ENCODE data around the gene MPP1.

Gene MPP1

GRCh38 chrX:154829134-154829533 lies 23.8 kb upstream of the MPP1 start:
- ChIA-PET POLR2A (no interaction called here), CTCF (interaction anchor here (0.9 to 1.2 kb wide), 2 partner anchors 11 to 13 kb away, joined by 3 read pairs; no protein-coding TSS in a partner anchor)
- Histone ChIP-seq H3K36me3 (ENCODE audit: control insufficient read depth in 2 of 2, insufficient read depth in 1 of 2, low read length in 2 of 2) (no peaks in the 10 kb centered on the region), H3K4me3 (ENCODE audit: low read depth, low read length) (no peak overlapping the region), H3K9me3 (ENCODE audit: control insufficient read depth, insufficient read depth, low read depth, low read length) (no peaks in the 10 kb centered on the region), H3K4me1 (ENCODE audit: control insufficient read depth, insufficient read depth, low read length) (no peaks in the 10 kb centered on the region), H3K27ac (ENCODE audit: extremely low read depth, low read depth, low read length) (no peak overlapping the region)
- TF ChIP-seq, protein P1, sequence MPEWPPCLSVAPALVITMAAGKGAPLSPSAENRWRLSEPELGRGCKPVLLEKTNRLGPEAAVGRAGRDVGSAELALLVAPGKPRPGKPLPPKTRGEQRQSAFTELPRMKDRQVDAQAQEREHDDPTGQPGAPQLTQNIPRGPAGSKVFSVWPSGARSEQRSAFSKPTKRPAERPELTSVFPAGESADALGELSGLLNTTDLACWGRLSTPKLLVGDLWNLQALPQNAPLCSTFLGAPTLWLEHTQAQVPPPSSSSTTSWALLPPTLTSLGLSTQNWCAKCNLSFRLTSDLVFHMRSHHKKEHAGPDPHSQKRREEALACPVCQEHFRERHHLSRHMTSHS (tag by site-specific recombination; IDR thresholded peaks at IDR 0.05) = no peak
- TF ChIP-seq ZNF639 (tag by site-specific recombination; IDR thresholded peaks at IDR 0.05) (no peak), ZNF560 (tag by site-specific recombination; IDR thresholded peaks at IDR 0.05; ENCODE audit: borderline replicate concordance) (no peak), ZNF580 (tag by site-specific recombination; IDR thresholded peaks at IDR 0.05) (no peak), ZNF510 (tag by site-specific recombination; IDR thresholded peaks at IDR 0.05; ENCODE audit: insufficient replicate concordance) (no peak), ZNF133 (tag by site-specific recombination; IDR thresholded peaks at IDR 0.05) (no peak), MZF1 (tag by site-specific recombination; IDR thresholded peaks at IDR 0.05; ENCODE audit: borderline replicate concordance) (no peak), ZXDB (tag by site-specific recombination; IDR thresholded peaks at IDR 0.05) (no peak), ZNF843 (tag by site-specific recombination; IDR thresholded peaks at IDR 0.05) (no peak), ZNF391 (tag by site-specific recombination; IDR thresholded peaks at IDR 0.05; ENCODE audit: borderline replicate concordance, low read depth) (no peak), ZNF529 (tag by site-specific recombination; IDR thresholded peaks at IDR 0.05; ENCODE audit: insufficient replicate concordance) (no peak), GLIS2 (tag by site-specific recombination; IDR thresholded peaks at IDR 0.05) (no peak), ZBTB8A (tag by site-specific recombination; IDR thresholded peaks at IDR 0.05) (no peak), WT1 (tag by site-specific recombination; IDR thresholded peaks at IDR 0.05) (no peak), ZNF473 (tag by site-specific recombination; IDR thresholded peaks at IDR 0.05) (no peak), ZNF132 (tag by site-specific recombination; IDR thresholded peaks at IDR 0.05; ENCODE audit: borderline replicate concordance) (no peak)
- TF ChIP-seq, protein P2, sequence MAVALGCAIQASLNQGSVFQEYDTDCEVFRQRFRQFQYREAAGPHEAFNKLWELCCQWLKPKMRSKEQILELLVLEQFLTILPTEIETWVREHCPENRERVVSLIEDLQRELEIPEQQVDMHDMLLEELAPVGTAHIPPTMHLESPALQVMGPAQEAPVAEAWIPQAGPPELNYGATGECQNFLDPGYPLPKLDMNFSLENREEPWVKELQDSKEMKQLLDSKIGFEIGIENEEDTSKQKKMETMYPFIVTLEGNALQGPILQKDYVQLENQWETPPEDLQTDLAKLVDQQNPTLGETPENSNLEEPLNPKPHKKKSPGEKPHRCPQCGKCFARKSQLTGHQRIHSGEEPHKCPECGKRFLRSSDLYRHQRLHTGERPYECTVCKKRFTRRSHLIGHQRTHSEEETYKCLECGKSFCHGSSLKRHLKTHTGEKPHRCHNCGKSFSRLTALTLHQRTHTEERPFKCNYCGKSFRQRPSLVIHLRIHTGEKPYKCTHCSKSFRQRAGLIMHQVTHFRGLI (tag by site-specific recombination; IDR thresholded peaks at IDR 0.05) = no peak
- TF ChIP-seq, protein P3, sequence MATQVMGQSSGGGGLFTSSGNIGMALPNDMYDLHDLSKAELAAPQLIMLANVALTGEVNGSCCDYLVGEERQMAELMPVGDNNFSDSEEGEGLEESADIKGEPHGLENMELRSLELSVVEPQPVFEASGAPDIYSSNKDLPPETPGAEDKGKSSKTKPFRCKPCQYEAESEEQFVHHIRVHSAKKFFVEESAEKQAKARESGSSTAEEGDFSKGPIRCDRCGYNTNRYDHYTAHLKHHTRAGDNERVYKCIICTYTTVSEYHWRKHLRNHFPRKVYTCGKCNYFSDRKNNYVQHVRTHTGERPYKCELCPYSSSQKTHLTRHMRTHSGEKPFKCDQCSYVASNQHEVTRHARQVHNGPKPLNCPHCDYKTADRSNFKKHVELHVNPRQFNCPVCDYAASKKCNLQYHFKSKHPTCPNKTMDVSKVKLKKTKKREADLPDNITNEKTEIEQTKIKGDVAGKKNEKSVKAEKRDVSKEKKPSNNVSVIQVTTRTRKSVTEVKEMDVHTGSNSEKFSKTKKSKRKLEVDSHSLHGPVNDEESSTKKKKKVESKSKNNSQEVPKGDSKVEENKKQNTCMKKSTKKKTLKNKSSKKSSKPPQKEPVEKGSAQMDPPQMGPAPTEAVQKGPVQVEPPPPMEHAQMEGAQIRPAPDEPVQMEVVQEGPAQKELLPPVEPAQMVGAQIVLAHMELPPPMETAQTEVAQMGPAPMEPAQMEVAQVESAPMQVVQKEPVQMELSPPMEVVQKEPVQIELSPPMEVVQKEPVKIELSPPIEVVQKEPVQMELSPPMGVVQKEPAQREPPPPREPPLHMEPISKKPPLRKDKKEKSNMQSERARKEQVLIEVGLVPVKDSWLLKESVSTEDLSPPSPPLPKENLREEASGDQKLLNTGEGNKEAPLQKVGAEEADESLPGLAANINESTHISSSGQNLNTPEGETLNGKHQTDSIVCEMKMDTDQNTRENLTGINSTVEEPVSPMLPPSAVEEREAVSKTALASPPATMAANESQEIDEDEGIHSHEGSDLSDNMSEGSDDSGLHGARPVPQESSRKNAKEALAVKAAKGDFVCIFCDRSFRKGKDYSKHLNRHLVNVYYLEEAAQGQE (tag by site-specific recombination; IDR thresholded peaks at IDR 0.05) = no peak

DNA sequence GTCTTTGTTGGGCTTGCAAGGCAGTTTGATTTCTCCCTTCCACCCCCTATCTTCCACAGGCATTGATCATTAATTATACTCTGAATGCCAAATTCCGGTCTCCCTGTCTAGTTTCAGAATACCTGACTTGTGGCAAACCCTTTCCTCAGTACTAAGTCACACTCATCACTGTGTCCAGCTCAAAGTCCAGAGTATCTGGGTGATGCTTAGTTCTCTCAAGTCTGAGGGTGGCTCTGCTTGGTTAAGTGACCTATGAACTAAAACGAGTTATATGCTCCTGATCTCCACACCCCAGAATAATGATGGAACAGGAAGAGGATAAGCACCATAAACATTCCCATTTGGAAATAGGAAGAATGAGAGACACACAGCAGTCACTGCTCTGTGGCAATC lies 22.7 kb upstream of the MPP1 start:
- TF ChIP-seq ZBTB7A (tag by site-specific recombination; IDR thresholded peaks at IDR 0.05; ENCODE audit: low read depth) = no peak
- TF ChIP-seq ZNF26 (tag by site-specific recombination; IDR thresholded peaks at IDR 0.05) = no peak
- no peaks in the 10 kb centered on the region for H3K36me3 ChIP-seq (ENCODE audit: control insufficient read depth in 2 of 2, insufficient read depth in 1 of 2, low read length in 2 of 2)
- H3K27ac ChIP-seq (ENCODE audit: extremely low read depth, low read depth, low read length) = no peak overlapping the region
- no peaks in the 10 kb centered on the region for H3K9me3 ChIP-seq (ENCODE audit: control insufficient read depth, insufficient read depth, low read depth, low read length)
- CTCF ChIA-PET = interaction anchor here (1.2 kb wide), 1 partner anchor 14 kb away, joined by 3 read pairs; no protein-coding TSS in a partner anchor
- H3K4me3 ChIP-seq (ENCODE audit: low read depth, low read length) = no peak overlapping the region
- POLR2A ChIA-PET = no interaction called here
- H3K4me1 ChIP-seq (ENCODE audit: control insufficient read depth, insufficient read depth, low read length) = no peaks in the 10 kb centered on the region
